PC-9 (cell line): ENCODE data around the gene FGF14. TPM values are rescaled to one million over a fixed set of nuclear protein-coding genes. Genes with fewer than 3 reads are reported as not detected.

Experiments
- BruUV-seq: library from RNA; stranded (reverse); fragments of 400-500 nt; replicated peaks from 2 replicates; lab custom pipeline; 2021; lab: Mats Ljungman, UMichigan
- CTCF ChIA-PET: fragments of 300-600 bp; sonication (Branson Sonifier 250); formaldehyde crosslinking; loops from one replicate; lab custom pipeline; 2022; ENCODE audit warnings: antibody characterized with exemption; lab: Charles Lee
- POLR2A ChIA-PET: fragments of 300-600 bp; sonication (Branson Sonifier 250); formaldehyde crosslinking; loops from one replicate; lab custom pipeline; 2022; ENCODE audit warnings: antibody characterized with exemption; ENCODE audit not compliant: unreplicated experiment; lab: Charles Lee
- DNase-seq, 2 experiments: peaks; one replicate each; pipeline versions ENCODE4 v3.0.0 to v3.0.0-alpha.2; 2015 to 2022; ENCODE audit warnings: mixed read lengths in 1 of 2
- H2AFZ ChIP-seq: fragments of 200-600 bp; sonication (generic); 2 replicates; pipeline ENCODE4 v1.8.1; 2017; ENCODE audit warnings: antibody characterized with exemption
- H3F3A ChIP-seq: fragments of 200-600 bp; sonication (generic); 2 replicates; pipeline ENCODE4 v1.8.1; 2017; ENCODE audit warnings: antibody characterized with exemption, mild to moderate bottlenecking, low read depth; ENCODE audit not compliant: insufficient read depth
- H3K27ac ChIP-seq: fragments of 200-600 bp; sonication (generic); 2 replicates; pipeline ENCODE4 v1.6.1; 2016; ENCODE audit warnings: mixed run types
- H3K27me3 ChIP-seq: fragments of 200-600 bp; sonication (generic); 2 replicates; pipeline ENCODE4 v1.6.1; 2016; ENCODE audit warnings: low read depth, mixed run types; ENCODE audit not compliant: insufficient read depth
- H3K36me3 ChIP-seq: fragments of 200-600 bp; sonication (generic); 2 replicates; pipeline ENCODE4 v1.6.1; 2016; ENCODE audit warnings: low read depth, mixed run types
- H3K4me1 ChIP-seq: fragments of 200-600 bp; sonication (generic); replicated peaks from 2 replicates; pipeline ENCODE4 v1.6.1; 2016; ENCODE audit warnings: mixed run types; ENCODE audit not compliant: insufficient read depth
- H3K4me2 ChIP-seq: fragments of 200-600 bp; sonication (generic); 2 replicates; pipeline ENCODE4 v1.6.1; 2017; ENCODE audit warnings: mixed run types
- H3K4me3 ChIP-seq: fragments of 200-600 bp; sonication (generic); 2 replicates; pipeline ENCODE4 v1.6.1; 2016; ENCODE audit warnings: mixed run types
- H3K79me2 ChIP-seq: fragments of 200-600 bp; sonication (generic); 2 replicates; pipeline ENCODE4 v1.6.1; 2017; ENCODE audit warnings: low read depth, mixed run types
- H3K9me2 ChIP-seq: fragments of 200-600 bp; sonication (generic); 2 replicates; pipeline ENCODE4 v1.8.1; 2017; ENCODE audit warnings: mild to moderate bottlenecking; ENCODE audit not compliant: insufficient read depth
- H3K9me3 ChIP-seq: fragments of 200-600 bp; sonication (generic); 2 replicates; pipeline ENCODE4 v1.8.1; 2016; ENCODE audit warnings: low read depth; ENCODE audit not compliant: insufficient read depth
- H4K20me1 ChIP-seq: fragments of 200-600 bp; sonication (generic); 2 replicates; pipeline ENCODE4 v1.8.1; 2017; ENCODE audit not compliant: insufficient read depth
- CTCF ChIP-seq: fragments of 200-600 bp; sonication (generic); conservative IDR thresholded peaks from 2 replicates; pipeline ENCODE4 v1.6.1; 2017; ENCODE audit warnings: mixed run types, antibody characterized with exemption, mild to moderate bottlenecking, moderate library complexity
- EZH2 ChIP-seq: fragments of 200-600 bp; sonication (generic); IDR thresholded peaks from 2 replicates; pipeline ENCODE4 v1.8.0; 2017; ENCODE audit warnings: antibody characterized with exemption, low read depth
- intact Hi-C: fragments of 100-400 bp; cut with micrococcal nuclease; formaldehyde crosslinking; loops from one replicate; pipeline ENCODE4 v1.10.0; 2022; ENCODE audit not compliant: unreplicated experiment
- total RNA-seq: library from RNA; stranded (reverse); gene quantifications from 2 replicates; pipeline ENCODE4 v1.2.3, GENCODE V29; 2021

FGF14 gene
- total RNA-seq, 1 experiment from 2014 or later = not detected

- Histone ChIP-seq H4K20me1 (no peaks in the 10 kb centered on the region), H3K36me3 (no peaks in the 10 kb centered on the region), H3F3A (no peaks in the 10 kb centered on the region), H3K4me2 (no peak overlapping the region), H3K27ac (no peak overlapping the region), H3K27me3 (peaks cover 22% of the 10 kb centered on the region; the same call in 1 of the 2 replicates), H3K79me2 (no peaks in the 10 kb centered on the region), H3K4me1 (no peaks in the 10 kb centered on the region), H3K9me2 (no peaks in the 10 kb centered on the region), H3K4me3 (no peak overlapping the region), H3K9me3 (no peaks in the 10 kb centered on the region), H2AFZ (no peak overlapping the region)
- ChIA-PET CTCF (no interaction called here), POLR2A (no interaction called here)
- no peak for DNase-seq
- no TSS peak for BruUV-seq
- intact Hi-C loops = no loop called here
- TF ChIP-seq CTCF (no peak), EZH2 (no peak)
These were observed 555.1 kb downstream of the FGF14 start for GRCh38 chr13:101846701-101847100.

- H3K27ac ChIP-seq = no peak overlapping the region
- no peaks in the 10 kb centered on the region for H3K9me3 ChIP-seq
- no peak overlapping the region for H3K4me2 ChIP-seq
- CTCF ChIA-PET = no interaction called here
- no peak overlapping the region for H2AFZ ChIP-seq
- no peak for DNase-seq
- intact Hi-C loops = no loop called here
- H3K27me3 ChIP-seq = peaks cover 22% of the 10 kb centered on the region; the same call in 1 of the 2 replicates
- H3K79me2 ChIP-seq = no peaks in the 10 kb centered on the region
- no peaks in the 10 kb centered on the region for H4K20me1 ChIP-seq
- no peaks in the 10 kb centered on the region for H3K4me1 ChIP-seq
- no peak overlapping the region for H3K4me3 ChIP-seq
- H3K9me2 ChIP-seq = no peaks in the 10 kb centered on the region
- POLR2A ChIA-PET = no interaction called here
- H3K36me3 ChIP-seq = no peaks in the 10 kb centered on the region
- no peaks in the 10 kb centered on the region for H3F3A ChIP-seq
- no TSS peak for BruUV-seq
- TF ChIP-seq CTCF (no peak), EZH2 (no peak)
These were observed 555.6 kb downstream of the FGF14 start for GRCh38 chr13:101846249-101846648.

GRCh38 chr13:101845245-101846020 lies 556.4 kb downstream of the FGF14 start:
- H3K27me3 ChIP-seq = peaks cover 22% of the 10 kb centered on the region; the same call in 1 of the 2 replicates
- TF ChIP-seq CTCF (no peak), EZH2 (no peak)
- H3F3A ChIP-seq = no peaks in the 10 kb centered on the region
- BruUV-seq = no TSS peak
- no peaks in the 10 kb centered on the region for H3K79me2 ChIP-seq
- H3K4me2 ChIP-seq = no peak overlapping the region
- no peaks in the 10 kb centered on the region for H3K4me1 ChIP-seq
- no peaks in the 10 kb centered on the region for H3K36me3 ChIP-seq
- H3K4me3 ChIP-seq = no peak overlapping the region
- no peaks in the 10 kb centered on the region for H3K9me3 ChIP-seq
- no peak overlapping the region for H3K27ac ChIP-seq
- intact Hi-C loops = no loop called here
- no peaks in the 10 kb centered on the region for H3K9me2 ChIP-seq
- DNase-seq = no peak
- no peak overlapping the region for H2AFZ ChIP-seq
- ChIA-PET POLR2A (no interaction called here), CTCF (no interaction called here)
- no peaks in the 10 kb centered on the region for H4K20me1 ChIP-seq
